Esophagus (tissue), 2 donors: ENCODE measurements around the gene MIEF2. TPM values are rescaled to one million over a fixed set of nuclear protein-coding genes. Genes with fewer than 3 reads are reported as not detected.

Experiments
- H3K27ac ChIP-seq, 2 donors: one replicate each; pipeline ENCODE4 v1.5.1; 2013; ENCODE audit warnings: low read depth in 2 of 2, mild to moderate bottlenecking in 2 of 2, inconsistent platforms in 1 of 2, low read length in 1 of 2, moderate library complexity in 1 of 2
- H3K27me3 ChIP-seq, 2 donors: one replicate each; pipeline ENCODE4 v1.6.1; 2013; ENCODE audit warnings: low read length in 2 of 2, control low read depth in 1 of 2, mild to moderate bottlenecking in 1 of 2; ENCODE audit not compliant: insufficient read depth in 2 of 2, control insufficient read depth in 1 of 2
- H3K36me3 ChIP-seq, 2 donors: one replicate each; pipeline ENCODE4 v1.6.1; 2013; ENCODE audit warnings: low read length in 1 of 2; ENCODE audit not compliant: control insufficient read depth in 2 of 2, insufficient read depth in 2 of 2
- H3K4me1 ChIP-seq, 2 donors: one replicate each; pipeline ENCODE4 v1.6.1; 2013; ENCODE audit warnings: low read length in 1 of 2; ENCODE audit not compliant: control insufficient read depth in 2 of 2, insufficient read depth in 2 of 2
- H3K4me3 ChIP-seq, 2 donors: one replicate each; pipeline ENCODE4 v1.5.1; 2013; ENCODE audit warnings: low read length in 2 of 2, mild to moderate bottlenecking in 2 of 2, low read depth in 1 of 2, moderate library complexity in 1 of 2
- H3K9me3 ChIP-seq, 2 donors: one replicate each; pipeline ENCODE4 v1.6.1; 2013; ENCODE audit warnings: mild to moderate bottlenecking in 2 of 2, low read depth in 1 of 2, low read length in 1 of 2, moderate library complexity in 1 of 2; ENCODE audit not compliant: control insufficient read depth in 2 of 2, insufficient read depth in 1 of 2
- WGBS, 2 donors: extraction: QIAGEN DNeasy Blood & Tissue Kit; methylation state at CpG; one replicate each; pipeline ENCODE4 v1.1.7; 2013; 5-methylcytosine and 5-hydroxymethylcytosine counted together
- polyA plus RNA-seq, 2 donors: library from polyadenylated mRNA; stranded (reverse); fragments of 200-250 nt; gene quantifications; one replicate each; pipeline ENCODE4 v1.2.3, GENCODE V29; 2013
- donor health status: healthy with polysubstance abuse.
- donor health status: Bipolar disorder and iron deficiency.

The MIEF2 gene
- polyA plus RNA-seq, 2 donors: 7.6 to 11.4 TPM

GRCh38 chr17:18253947-18254821 is 6.3 kb upstream of the MIEF2 start:
- Histone ChIP-seq H3K4me1 (peaks cover 0 to 18% of the 10 kb centered on the region in 2 donors), H3K27ac (no peak overlapping the region), H3K4me3 (no peak overlapping the region), H3K36me3 (peaks cover 13 to 57% of the 10 kb centered on the region in 2 donors), H3K9me3 (no peaks in the 10 kb centered on the region), H3K27me3 (no peaks in the 10 kb centered on the region)
- 91 to 93% methylated on average over 27 of the region's 27 CpGs for WGBS, 2 donors

- H3K9me3 ChIP-seq: no peaks in the 10 kb centered on the region
- 95 to 97% methylated on average over 8 of the region's 8 CpGs for WGBS, 2 donors
- H3K27me3 ChIP-seq: no peaks in the 10 kb centered on the region
- peaks cover 0 to 21% of the 10 kb centered on the region in 2 donors for H3K4me1 ChIP-seq
- H3K27ac ChIP-seq: no peak overlapping the region
- H3K36me3 ChIP-seq: peaks cover 12 to 55% of the 10 kb centered on the region in 2 donors
- H3K4me3 ChIP-seq: no peak overlapping the region
Observed at GRCh38 chr17:18254888-18255649, 5.4 kb upstream of the MIEF2 start.

DNA sequence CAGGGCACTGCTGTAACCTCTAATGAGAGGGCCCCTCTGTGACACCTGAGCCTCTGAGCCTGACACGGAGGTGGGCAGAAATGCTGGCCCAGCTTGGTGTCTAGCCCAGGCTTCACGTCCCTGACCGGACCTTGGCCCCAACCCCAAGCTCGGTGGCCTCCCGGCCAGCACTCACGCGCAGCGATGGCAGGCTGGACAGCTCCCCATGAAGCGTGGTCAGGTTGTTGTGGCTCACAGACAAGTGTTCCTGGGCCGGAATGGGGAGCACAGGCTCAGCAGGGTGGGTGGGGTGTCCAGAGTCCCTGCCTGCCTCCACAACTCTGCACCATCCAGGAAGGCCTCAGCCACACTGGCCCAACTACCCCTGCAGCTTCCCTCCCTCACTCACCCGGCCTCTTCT is 4.1 kb upstream of the MIEF2 start:
- Histone ChIP-seq H3K4me3 (no peak overlapping the region), H3K27ac (no peak overlapping the region), H3K27me3 (no peaks in the 10 kb centered on the region), H3K9me3 (no peaks in the 10 kb centered on the region), H3K36me3 (peaks cover 12 to 43% of the 10 kb centered on the region in 2 donors), H3K4me1 (peaks cover 0 to 20% of the 10 kb centered on the region in 2 donors)
- WGBS, 2 donors: 82 to 86% methylated on average over 11 of the region's 11 CpGs

DNA sequence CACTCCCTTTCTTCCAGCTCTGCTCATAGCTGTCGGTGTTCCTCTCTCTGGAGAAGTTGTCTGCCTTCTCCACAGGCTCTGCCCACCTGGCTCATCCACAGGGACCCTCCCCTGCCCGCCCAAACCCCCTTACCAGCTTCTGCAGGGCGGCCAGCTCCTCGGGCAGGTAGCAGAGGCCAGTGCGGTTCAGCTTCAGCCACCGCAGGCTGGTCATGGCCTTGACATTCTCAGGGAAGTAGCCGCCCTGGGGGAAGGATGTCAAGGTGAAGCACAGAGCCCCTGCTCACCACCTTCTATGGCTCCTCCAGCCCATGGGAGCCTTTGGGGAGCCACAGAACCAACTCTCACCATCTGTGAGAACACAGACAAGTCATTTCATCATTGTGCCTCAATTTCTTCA is 3.7 kb upstream of the MIEF2 start:
- H3K36me3 ChIP-seq: peaks cover 10 to 40% of the 10 kb centered on the region in 2 donors

DNA sequence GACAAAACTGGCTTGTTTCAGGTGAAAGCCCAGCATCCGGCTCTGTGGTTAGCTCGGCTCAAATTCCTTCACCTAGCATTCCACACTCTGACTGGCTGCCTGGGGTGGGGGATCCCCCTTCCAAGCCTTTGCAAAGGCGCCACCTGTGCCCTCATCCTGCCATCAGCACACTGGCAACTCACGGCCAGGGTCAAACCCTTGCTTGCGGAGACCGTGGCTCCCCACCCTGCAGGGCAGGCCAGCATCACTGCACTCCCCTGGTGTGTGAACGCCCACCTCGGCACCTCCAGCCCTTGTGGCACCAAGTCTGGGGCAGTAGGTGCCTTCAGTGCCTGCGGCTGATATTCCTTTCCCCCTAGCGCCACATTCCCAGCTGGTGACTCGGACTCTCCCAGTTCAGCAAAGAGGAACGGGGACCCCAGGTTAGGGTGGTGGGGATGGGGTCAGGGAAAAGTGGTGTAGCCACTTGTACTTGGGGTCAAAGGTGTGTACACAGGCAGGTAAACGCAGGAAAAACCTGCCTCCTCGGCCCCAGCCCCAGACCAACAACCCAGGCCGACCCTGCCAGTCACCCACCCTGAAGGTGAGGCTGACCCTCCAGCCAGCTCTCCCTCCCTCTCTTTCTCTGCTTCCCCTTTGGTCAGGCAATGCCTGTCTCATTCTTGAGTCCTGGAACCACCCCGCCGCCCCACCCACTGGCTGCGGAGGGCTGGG is 3.0 kb upstream of the MIEF2 start:
- 16 to 18% methylated on average over 17 to 18 of the region's 18 CpGs for WGBS, 2 donors
- H3K27me3 ChIP-seq: no peaks in the 10 kb centered on the region
- H3K27ac ChIP-seq: peak overlapping the region; percentile 97 to 99
- no peaks in the 10 kb centered on the region for H3K9me3 ChIP-seq
- peaks cover 4 to 36% of the 10 kb centered on the region in 2 donors for H3K36me3 ChIP-seq
- H3K4me1 ChIP-seq: peaks cover 0 to 25% of the 10 kb centered on the region in 2 donors
- peak overlapping the region; percentile 74 to 92 for H3K4me3 ChIP-seq

More for the DNA sequence above, 3.7 kb upstream of the MIEF2 start:
- peak overlapping the region; percentile 74 to 92 for H3K4me3 ChIP-seq
- H3K9me3 ChIP-seq: no peaks in the 10 kb centered on the region
- peaks cover 0 to 24% of the 10 kb centered on the region in 2 donors for H3K4me1 ChIP-seq
- H3K27me3 ChIP-seq: no peaks in the 10 kb centered on the region
- H3K27ac ChIP-seq: no peak overlapping the region
- WGBS, 2 donors: 82 to 83% methylated on average over 7 of the region's 7 CpGs

GRCh38 chr17:18257982-18258355 is 2.5 kb upstream of the MIEF2 start:
- H3K27ac ChIP-seq: peak overlapping the region; percentile 97 to 99
- peak overlapping the region; percentile 74 to 92 for H3K4me3 ChIP-seq
- H3K9me3 ChIP-seq: no peaks in the 10 kb centered on the region
- H3K4me1 ChIP-seq: peaks cover 3 to 25% of the 10 kb centered on the region in 2 donors
- H3K36me3 ChIP-seq: peaks cover 4 to 37% of the 10 kb centered on the region in 2 donors
- H3K27me3 ChIP-seq: no peaks in the 10 kb centered on the region
- 0% methylated on average over 16 of the region's 16 CpGs for WGBS, 2 donors

DNA sequence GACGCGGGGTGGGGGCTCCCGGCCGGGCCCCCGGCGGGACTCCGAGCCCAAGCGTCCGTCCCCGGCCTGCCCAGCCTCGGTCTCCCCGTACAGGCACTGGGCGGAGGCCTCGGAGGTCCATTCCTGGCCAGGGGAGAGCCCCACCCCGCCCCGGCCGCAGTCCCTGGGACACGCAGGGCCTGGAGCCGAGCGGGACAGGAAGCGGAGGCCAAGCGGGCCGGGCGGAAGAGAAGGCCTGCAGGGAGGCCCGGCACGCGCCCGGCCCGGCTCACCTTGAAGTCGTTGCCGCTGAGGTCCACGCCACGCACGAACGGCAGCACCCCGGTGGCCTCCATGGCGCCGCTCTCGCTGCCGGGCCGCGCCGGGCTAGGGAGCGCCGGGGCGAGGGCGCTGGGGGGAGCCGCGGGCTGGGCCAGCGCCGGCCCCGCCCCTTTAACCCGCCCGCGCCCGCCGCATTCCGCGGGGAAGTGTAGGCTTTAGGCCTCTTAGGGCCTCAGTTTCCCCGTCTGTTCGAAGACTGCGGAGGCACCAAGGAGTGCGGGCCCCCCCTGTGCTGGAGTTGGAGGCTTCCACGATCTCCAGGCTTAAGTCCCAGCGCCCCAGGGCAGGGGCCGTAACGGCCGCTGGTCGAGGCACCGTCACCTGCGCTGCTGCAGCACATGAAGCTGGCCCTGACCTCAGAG is 2.0 kb upstream of the MIEF2 start, which contains the start of gene FLII:
Gene FLII, minus strand, starts transcription at position 383 of the 683 bp plus-strand sequence. Its CDS starts 48 bp downstream, at position 335.
- Histone ChIP-seq H3K36me3 (peaks cover 0 to 38% of the 10 kb centered on the region in 2 donors), H3K9me3 (no peaks in the 10 kb centered on the region), H3K27me3 (no peaks in the 10 kb centered on the region), H3K27ac (peak within 1 kb of the TSS; percentile 97 to 99), H3K4me1 (peaks cover 3 to 25% of the 10 kb centered on the region in 2 donors), H3K4me3 (peak within 1 kb of the TSS; percentile 74 to 92)
- 1 to 2% methylated on average over 49 to 71 of the region's 71 CpGs for WGBS, 2 donors

DNA sequence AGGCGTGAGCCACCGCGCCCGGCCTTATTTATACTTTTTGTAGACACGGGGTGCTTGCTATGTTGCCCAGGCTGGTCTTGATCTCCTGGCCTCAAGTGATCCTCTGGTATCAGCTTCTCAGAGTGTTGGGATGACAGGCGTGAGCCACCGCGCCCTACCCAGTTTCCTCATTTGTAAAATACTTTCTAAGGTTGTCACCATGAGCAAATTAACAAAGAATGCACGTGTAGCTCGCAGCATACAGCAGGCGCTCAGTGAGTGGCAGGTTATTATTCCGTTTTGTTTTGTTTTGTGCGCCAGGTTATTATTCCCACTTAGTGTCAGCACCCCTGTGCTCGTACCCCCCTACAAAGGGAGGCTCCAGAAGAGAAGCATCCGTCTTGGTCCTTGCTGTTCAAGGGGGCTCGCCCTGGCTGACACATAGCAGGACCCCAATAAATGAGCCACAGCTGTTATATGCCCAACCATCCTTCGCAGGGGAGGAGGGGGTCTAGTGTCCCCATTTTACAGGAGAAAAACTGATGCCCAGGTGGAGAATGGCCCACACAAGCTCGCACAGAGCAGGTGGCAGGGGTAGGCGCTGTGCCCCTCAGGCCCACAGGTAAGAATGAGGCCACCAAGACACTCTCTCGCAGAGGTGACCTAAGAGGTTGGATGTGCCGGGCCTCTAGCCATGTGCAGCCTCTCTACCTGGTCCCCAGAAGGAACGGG is 686 bp upstream of the MIEF2 start:
- Histone ChIP-seq H3K27ac (peak overlapping the region; percentile 98 to 99), H3K4me3 (peak overlapping the region; percentile 47 to 84), H3K36me3 (peaks cover 13 to 38% of the 10 kb centered on the region in 2 donors), H3K4me1 (peaks cover 3 to 25% of the 10 kb centered on the region in 2 donors), H3K27me3 (no peaks in the 10 kb centered on the region), H3K9me3 (no peaks in the 10 kb centered on the region)
- WGBS, 2 donors: 56 to 57% methylated on average over 22 of the region's 22 CpGs
